DND-41 (cell line): ENCODE data around the gene ADAM15.

Experiments used
- ATAC-seq: fragments of 200-7000 bp; cut with Tn5 transposase; 3 replicates; pipeline ENCODE4 v1.9.1; 2021; ENCODE audit warnings: low read depth; ENCODE audit not compliant: insufficient read depth
- DNase-seq: peaks from one replicate; pipeline ENCODE4 v3.0.0-alpha.2; 2020
- H2AFZ ChIP-seq: 2 replicates; pipeline ENCODE4 v1.6.0; 2012; ENCODE audit warnings: low read depth, low read length
- H3K27ac ChIP-seq: 2 replicates; pipeline ENCODE4 v1.5.1; 2012; ENCODE audit warnings: low read length, inconsistent platforms
- H3K27me3 ChIP-seq: fragments of 200-600 bp; sonication (generic); 2 replicates; pipeline ENCODE4 v1.6.0; 2012; ENCODE audit warnings: low read length, mild to moderate bottlenecking, inconsistent platforms; ENCODE audit not compliant: insufficient read depth, poor library complexity
- H3K36me3 ChIP-seq: 2 replicates; pipeline ENCODE4 v1.5.1; 2012; ENCODE audit warnings: low read length, inconsistent platforms; ENCODE audit not compliant: insufficient read depth
- H3K4me1 ChIP-seq: 2 replicates; pipeline ENCODE4 v1.5.1; 2012; ENCODE audit warnings: mild to moderate bottlenecking, low read length; ENCODE audit not compliant: insufficient read depth
- H3K4me2 ChIP-seq: 2 replicates; pipeline ENCODE4 v1.6.0; 2012; ENCODE audit warnings: mild to moderate bottlenecking, moderate library complexity, low read length, inconsistent platforms; ENCODE audit not compliant: insufficient read depth
- H3K4me3 ChIP-seq, 2 experiments: fragments of 200-600 bp in 1 of 2; shearing (Covaris generic) in 1 of 2; 2 replicates each; pipeline ENCODE4 v1.5.1; 2012 to 2016; ENCODE audit warnings: inconsistent platforms in 2 of 2, low read length in 2 of 2, mild to moderate bottlenecking in 2 of 2, low read depth in 1 of 2, moderate library complexity in 1 of 2
- H3K79me2 ChIP-seq: 2 replicates; pipeline ENCODE4 v1.6.0; 2012; ENCODE audit warnings: low read length, inconsistent platforms; ENCODE audit not compliant: insufficient read depth
- H3K9ac ChIP-seq: 2 replicates; pipeline ENCODE4 v1.6.0; 2012; ENCODE audit warnings: low read depth, mild to moderate bottlenecking, inconsistent platforms, low read length, moderate library complexity
- H3K9me3 ChIP-seq: 2 replicates; pipeline ENCODE4 v1.5.1; 2012; ENCODE audit warnings: low read length, moderate library complexity, mild to moderate bottlenecking, inconsistent platforms; ENCODE audit not compliant: insufficient read depth, severe bottlenecking
- H4K20me1 ChIP-seq: 2 replicates; pipeline ENCODE4 v1.6.0; 2012; ENCODE audit warnings: low read length; ENCODE audit not compliant: insufficient read depth
- EZH2 ChIP-seq: IDR thresholded peaks from 3 replicates; pipeline ENCODE4 v1.6.1; 2012; ENCODE audit warnings: borderline replicate concordance, low read depth, mild to moderate bottlenecking, moderate library complexity, low read length, inconsistent platforms; ENCODE audit not compliant: severe bottlenecking
- TF ChIP-seq, protein P1 (sequence below): IDR thresholded peaks from 2 replicates; pipeline ENCODE4 v1.5.1; 2012; ENCODE audit warnings: borderline replicate concordance, low read length, moderate library complexity, mild to moderate bottlenecking; ENCODE audit not compliant: poor library complexity, severe bottlenecking; ENCODE audit errors: extremely low read depth

Gene ADAM15

DNA sequence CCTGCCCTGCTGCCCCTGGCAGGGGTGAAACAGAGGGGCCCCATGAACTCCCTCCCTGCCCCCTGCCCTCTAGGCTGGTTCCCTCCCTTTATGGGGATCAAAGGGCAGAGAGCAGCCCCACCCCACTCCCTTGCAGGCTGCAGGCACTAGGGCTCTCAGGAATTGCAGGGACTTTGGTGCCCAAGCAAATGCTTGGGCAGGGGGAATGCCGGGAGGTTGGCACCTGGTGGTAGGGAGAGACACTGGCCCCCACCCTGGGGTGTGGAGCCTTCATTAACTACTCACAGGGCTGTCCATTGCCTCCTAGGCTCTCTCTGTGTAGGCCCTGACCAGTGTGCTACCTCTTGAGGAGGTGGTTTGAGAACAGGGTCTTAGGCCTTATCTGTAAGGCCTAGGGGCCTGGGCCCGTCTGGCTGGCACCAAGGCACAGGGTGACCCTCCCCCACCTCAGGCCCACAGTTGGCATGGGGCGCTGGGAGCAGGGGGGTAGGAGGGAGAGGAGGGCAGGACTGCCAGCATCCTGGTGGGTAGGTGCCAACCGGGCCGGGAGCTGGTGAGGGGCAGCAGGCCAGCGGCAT is 43.8 kb upstream of the ADAM15 start:
- Histone ChIP-seq H3K4me2 (no peak overlapping the region), H3K4me1 (peaks cover 7% of the 10 kb centered on the region; the same call in 1 of the 2 replicates)

DNA sequence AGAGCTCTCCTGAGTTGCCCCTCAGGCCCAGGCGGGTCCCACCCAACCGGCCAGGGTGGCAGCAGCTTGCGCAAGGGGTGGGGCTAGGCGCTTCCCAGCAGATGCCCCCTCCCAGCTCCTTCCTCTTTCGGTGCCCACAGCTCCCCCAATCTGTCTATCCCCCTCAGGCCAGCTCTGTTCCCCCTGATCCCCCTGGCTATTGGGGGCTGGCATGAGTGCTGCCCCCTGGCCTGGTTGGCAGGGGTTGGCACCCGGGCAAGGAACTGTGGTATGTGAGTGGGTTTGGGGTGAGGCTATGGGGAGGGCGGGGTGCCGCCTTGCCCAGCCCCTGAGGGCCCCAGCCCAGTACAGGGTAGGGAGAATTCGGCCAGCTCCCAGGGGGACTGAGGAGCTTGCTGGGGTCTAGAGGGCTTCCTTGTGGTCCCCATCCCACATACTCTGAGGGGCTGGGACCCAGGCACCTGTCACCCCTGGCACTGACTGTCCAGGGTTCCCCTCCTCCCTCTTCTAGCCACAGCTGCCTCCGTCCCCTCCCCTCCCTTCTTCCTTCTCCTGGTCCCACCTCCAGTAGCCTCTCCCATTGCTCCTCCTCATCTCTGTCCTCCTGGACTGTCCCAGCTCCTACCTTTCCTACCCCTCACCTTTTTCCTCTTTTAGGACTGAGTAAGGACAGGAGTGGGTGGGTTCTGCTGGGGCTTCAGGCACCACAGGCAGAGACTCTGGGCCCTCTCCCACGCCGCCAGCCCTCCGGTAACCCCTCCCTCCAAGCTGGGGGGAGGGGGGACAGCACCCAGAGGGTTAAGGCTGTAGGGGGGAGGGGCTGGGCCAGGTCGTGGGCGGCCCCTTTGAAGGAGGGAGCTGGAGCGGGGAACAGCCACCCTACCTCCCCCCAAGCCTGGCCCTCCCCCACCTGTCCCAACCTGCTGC is 42.8 kb upstream of the ADAM15 start:
- no peak for DNase-seq
- H3K27ac ChIP-seq: no peak overlapping the region
- H2AFZ ChIP-seq: no peak overlapping the region
- no peak for TF ChIP-seq EZH2
- TF ChIP-seq, protein P1, sequence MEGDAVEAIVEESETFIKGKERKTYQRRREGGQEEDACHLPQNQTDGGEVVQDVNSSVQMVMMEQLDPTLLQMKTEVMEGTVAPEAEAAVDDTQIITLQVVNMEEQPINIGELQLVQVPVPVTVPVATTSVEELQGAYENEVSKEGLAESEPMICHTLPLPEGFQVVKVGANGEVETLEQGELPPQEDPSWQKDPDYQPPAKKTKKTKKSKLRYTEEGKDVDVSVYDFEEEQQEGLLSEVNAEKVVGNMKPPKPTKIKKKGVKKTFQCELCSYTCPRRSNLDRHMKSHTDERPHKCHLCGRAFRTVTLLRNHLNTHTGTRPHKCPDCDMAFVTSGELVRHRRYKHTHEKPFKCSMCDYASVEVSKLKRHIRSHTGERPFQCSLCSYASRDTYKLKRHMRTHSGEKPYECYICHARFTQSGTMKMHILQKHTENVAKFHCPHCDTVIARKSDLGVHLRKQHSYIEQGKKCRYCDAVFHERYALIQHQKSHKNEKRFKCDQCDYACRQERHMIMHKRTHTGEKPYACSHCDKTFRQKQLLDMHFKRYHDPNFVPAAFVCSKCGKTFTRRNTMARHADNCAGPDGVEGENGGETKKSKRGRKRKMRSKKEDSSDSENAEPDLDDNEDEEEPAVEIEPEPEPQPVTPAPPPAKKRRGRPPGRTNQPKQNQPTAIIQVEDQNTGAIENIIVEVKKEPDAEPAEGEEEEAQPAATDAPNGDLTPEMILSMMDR: no peak
- peaks cover 63% of the 10 kb centered on the region for H4K20me1 ChIP-seq
- H3K4me3 ChIP-seq: no peak overlapping the region
- H3K4me2 ChIP-seq: no peak overlapping the region
- no peak overlapping the region for H3K9ac ChIP-seq
- H3K36me3 ChIP-seq: no peaks in the 10 kb centered on the region
- ATAC-seq: no peak
- H3K27me3 ChIP-seq: peaks cover 7% of the 10 kb centered on the region
- peaks cover 7% of the 10 kb centered on the region; the same call in 1 of the 2 replicates for H3K4me1 ChIP-seq
- no peaks in the 10 kb centered on the region for H3K79me2 ChIP-seq
- no peaks in the 10 kb centered on the region for H3K9me3 ChIP-seq

More for the DNA sequence above, 43.8 kb upstream of the ADAM15 start:
- no peaks in the 10 kb centered on the region for H3K9me3 ChIP-seq
- TF ChIP-seq, protein P1: no peak
- no peak for TF ChIP-seq EZH2
- H4K20me1 ChIP-seq: peaks cover 58% of the 10 kb centered on the region
- peaks cover 11% of the 10 kb centered on the region for H3K27me3 ChIP-seq
- H3K79me2 ChIP-seq: no peaks in the 10 kb centered on the region
- no peaks in the 10 kb centered on the region for H3K36me3 ChIP-seq
- H3K27ac ChIP-seq: no peak overlapping the region
- no peak overlapping the region for H3K9ac ChIP-seq
- H3K4me3 ChIP-seq: no peak overlapping the region
- ATAC-seq (no peak), DNase-seq (no peak)
- H2AFZ ChIP-seq: no peak overlapping the region

DNA sequence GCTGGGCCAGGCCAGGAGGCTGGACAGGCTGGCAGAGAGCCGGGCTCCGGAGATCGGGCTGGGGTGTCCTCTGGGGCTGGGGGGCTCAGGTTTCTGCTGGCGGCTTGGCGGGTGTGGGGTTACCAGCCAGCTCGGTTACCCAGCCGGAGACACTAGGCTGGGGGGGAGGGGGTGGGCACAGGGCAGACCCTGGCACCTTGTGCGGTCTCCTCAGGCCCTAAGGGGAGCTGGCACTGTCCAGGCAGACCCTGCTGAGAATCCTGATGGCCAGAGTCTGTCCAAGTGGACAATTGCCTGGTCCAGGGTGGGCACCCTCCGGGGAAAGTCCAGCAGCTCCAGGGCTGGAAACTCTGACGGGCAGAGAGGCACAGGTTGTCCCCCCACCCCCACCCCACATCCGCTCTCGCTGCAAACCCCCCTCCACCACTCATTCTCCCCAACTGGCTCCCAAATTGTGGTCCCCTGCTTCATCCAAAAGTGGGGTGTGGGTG is 41.9 kb upstream of the ADAM15 start:
- H3K9me3 ChIP-seq: no peaks in the 10 kb centered on the region
- no peak overlapping the region for H3K4me3 ChIP-seq
- no peak overlapping the region for H3K4me2 ChIP-seq
- H3K4me1 ChIP-seq: peaks cover 7% of the 10 kb centered on the region; the same call in 1 of the 2 replicates
- TF ChIP-seq EZH2: no peak
- TF ChIP-seq, protein P1: no peak
- no peak for ATAC-seq
- H3K36me3 ChIP-seq: no peaks in the 10 kb centered on the region
- no peak overlapping the region for H2AFZ ChIP-seq
- peaks cover 59% of the 10 kb centered on the region for H4K20me1 ChIP-seq
- H3K27me3 ChIP-seq: peaks cover 3% of the 10 kb centered on the region
- H3K79me2 ChIP-seq: no peaks in the 10 kb centered on the region
- H3K27ac ChIP-seq: no peak overlapping the region
- no peak overlapping the region for H3K9ac ChIP-seq
- no peak for DNase-seq
